Stimulated activated CD8-positive, alpha-beta memory T cell treated with anti-CD3 and anti-CD28 coated beads, Interleukin-12 subunit alpha, Interleukin-12 subunit beta, amount 100 ng/mL, for 24 hours (primary cell): ENCODE data around the gene RNF208.

Experiments used
- DNase-seq: peaks from one replicate; pipeline ENCODE4 v3.0.0-alpha.2; 2020; ENCODE audit errors: extremely low read depth

The RNF208 gene

DNA sequence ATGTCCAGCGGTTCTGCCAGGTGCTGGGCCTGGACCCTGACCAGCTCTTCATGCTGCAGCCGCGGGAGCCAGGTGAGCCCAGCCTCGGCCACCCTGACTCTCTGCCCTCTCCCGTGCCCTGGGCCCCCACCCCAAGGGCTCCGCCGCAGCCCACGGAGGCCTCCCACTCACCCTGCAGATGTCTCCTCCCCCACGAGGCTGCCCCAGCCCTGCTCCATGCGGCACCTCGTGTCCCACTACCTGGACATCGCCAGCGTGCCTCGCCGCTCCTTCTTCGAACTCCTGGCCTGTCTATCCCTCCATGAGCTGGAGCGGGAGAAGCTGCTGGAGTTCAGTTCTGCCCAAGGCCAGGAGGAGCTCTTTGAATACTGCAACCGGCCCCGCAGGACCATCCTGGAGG lies 7.4 kb downstream of the RNF208 start:
- DNase-seq = no peak

DNA sequence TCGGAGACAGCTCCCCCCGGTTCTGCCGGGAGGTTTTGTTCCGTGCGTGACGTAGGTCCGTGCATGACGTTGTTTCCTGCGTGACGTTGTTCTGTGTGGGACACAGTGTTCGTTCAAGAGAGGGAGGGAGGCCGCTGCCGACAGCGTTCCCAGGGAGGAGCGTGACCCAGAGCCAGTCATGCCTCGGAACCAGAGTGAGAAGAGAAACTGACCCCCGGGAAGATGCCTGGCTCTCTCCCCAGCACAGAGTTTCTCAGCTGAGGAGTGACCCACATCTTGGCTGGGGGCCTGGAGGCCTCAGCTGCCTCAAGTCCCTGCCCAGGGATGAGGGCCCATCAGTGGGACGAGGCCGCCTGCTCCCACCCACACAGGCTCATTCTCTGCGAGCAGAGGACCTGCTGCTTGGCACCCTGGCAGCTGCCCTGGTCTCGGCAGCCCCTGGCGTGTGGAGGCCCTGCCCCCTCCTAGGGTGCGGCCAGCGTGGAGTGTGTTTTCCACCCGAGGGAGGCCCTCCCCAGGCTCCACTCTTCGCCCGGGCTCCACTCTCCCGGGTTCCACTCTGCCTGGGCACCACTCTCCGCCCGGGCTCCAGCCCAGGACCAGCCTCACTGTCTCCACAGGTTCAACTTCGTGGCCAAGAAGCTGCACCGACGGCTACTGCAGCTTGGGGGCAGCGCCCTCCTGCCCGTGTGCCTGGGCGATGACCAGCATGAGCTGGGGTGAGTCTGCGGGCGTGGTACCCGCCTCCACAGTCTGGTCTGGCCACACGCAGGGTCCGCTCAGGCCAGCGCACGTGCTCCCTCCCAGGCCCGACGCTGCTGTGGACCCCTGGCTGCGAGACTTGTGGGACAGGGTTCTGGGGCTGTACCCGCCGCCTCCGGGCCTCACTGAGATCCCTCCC lies 8.6 kb downstream of the RNF208 start:
- no peak for DNase-seq

DNA sequence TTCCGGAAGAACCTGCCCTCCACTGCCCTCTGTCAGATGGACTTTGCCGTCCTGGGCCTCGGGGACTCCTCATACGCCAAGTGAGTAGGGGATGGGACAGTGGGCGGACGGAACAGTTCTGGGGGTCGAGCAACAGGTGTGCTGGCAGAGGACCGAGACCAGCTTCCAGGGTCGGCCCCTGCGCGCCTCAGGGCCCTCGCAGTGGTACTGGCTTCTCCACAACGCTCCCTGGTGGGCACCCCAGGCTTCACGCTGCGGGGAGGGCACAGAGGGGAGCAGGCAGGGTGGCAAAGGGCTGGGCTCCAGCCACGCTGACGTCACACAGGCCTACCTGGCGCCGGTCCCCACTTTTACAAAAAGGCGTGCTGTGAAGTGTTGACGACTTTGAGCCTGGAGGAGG lies 9.5 kb downstream of the RNF208 start:
- no peak for DNase-seq

DNA sequence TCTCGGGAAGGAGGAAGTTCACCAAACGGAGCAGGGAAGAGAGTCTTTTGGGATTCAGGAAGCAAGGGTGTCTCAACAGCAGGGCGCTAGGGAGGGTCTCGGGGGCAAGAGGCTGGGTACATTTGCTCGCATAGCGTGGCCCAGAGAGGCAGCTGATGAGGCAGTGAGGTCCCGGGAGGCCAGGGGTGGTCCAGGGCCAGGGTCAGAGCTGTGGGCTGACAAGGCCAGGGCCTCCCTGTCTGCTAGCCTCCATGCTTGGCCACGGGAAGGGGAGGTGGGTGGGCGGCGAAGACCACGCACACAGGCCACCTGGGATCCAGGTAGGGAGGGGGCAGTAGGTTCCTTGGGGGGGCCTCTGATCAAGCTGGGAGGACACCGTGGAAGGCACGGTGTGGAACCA lies 10.5 kb downstream of the RNF208 start:
- no peak for DNase-seq

DNA sequence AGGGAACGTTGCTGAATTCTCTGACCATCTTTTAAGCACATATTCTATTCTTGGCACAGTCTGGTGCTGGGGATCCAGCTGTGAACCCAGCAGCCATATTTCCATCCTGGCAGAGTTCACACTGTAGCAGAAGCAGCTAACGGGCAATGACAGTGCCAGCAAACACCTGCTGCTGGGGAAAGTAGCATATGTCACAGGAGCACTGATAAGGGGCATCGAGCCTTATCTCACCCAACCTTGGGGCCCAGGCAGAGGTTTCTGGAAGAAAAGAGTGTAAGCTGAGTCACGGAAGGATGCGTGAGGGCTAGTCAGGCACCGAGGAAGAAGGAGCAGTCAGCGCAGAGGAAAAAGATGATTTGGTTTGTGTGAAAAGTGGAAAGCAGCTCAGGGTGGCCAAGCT lies 15.4 kb downstream of the RNF208 start:
- no peak for DNase-seq

DNA sequence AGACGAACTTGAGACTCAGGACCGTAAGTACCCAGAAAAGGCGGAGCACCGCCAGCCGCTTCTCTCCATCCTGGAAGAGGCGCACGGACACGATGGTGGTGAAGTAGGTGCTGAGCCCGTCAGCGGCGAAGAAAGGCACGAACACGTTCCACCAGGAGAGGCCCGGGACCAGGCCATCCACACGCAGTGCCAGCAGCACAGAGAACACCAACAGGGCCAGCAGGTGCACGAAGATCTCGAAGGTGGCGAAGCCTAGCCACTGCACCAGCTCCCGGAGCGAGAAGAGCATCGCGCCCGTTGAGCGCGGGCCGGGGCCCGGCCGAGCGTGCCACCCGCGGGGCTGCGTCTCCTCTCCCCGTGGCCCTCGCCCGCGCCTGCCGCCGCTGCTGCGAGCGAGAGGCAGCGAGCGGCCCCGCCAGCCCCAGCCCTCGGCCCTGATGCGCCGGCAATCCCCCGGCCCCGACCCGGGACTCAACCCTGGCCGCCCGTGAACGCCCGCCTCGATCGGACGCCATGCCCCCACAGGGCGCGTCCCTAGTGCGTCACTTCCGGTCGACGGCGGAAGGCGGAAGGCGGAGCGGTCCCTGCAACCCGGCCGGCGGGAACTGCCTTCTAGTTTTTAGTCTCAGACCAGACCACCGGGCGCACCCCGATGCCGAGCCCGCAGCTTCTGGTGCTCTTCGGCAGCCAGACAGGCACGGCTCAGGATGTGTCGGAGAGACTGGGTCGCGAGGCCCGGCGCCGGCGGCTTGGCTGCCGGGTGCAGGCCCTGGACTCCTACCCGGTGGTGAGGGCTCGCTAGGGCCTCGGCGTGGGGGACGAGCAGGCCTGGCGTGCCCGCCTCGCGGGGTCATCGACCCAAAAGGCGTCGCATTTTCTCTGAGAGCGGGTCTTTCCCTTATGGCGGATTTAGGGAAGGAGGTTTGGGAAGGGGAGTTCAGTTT lies 16.6 kb downstream of the RNF208 start, which contains the start of the genes NDOR1 and TMEM203:
TSS of gene NDOR1 (plus strand) at position 575 of the 944 bp plus-strand sequence. CDS start at position 653, 78 bp downstream.
TSS of gene TMEM203 (minus strand) at position 523 of the 944 bp plus-strand sequence. CDS start at position 289, 234 bp downstream.
- DNase-seq = peak; percentile 93

DNA sequence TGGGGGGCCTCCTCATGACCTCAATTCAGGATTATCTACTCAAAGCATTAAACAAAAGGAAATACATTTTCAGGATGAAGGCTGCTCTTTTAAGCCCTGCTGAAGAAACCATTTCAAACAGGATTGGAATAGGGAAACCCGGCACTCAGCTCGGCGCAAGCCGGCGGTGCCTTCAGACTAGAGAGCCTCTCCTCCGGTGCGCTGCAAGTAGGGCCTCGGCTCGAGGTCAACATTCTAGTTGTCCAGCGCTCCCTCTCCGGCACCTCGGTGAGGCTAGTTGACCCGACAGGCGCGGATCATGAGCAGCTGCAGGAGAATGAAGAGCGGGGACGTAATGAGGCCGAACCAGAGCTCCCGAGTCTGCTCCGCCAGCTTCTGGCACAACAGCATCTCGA lies 17.3 kb downstream of the RNF208 start:
- no peak for DNase-seq

DNA sequence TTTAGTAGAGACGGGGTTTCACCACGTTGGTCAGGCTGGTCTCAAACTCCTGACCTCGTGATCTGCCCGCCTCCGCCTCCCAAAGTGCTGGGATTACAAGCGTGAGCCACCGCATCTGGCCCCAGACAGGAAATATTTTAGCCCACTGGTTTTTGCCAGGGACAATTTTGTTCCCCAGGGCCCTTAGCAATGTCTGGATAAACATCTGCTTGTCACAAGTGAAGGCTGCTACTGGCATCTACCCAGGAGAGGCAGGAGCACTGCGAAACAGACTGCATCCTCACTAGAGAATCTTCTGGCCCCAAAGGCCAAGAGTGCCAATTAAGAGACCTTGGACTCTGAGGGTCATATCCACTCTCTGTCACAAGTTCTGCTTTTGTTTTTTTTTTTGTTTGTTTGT lies 19.1 kb downstream of the RNF208 start:
- no peak for DNase-seq

DNA sequence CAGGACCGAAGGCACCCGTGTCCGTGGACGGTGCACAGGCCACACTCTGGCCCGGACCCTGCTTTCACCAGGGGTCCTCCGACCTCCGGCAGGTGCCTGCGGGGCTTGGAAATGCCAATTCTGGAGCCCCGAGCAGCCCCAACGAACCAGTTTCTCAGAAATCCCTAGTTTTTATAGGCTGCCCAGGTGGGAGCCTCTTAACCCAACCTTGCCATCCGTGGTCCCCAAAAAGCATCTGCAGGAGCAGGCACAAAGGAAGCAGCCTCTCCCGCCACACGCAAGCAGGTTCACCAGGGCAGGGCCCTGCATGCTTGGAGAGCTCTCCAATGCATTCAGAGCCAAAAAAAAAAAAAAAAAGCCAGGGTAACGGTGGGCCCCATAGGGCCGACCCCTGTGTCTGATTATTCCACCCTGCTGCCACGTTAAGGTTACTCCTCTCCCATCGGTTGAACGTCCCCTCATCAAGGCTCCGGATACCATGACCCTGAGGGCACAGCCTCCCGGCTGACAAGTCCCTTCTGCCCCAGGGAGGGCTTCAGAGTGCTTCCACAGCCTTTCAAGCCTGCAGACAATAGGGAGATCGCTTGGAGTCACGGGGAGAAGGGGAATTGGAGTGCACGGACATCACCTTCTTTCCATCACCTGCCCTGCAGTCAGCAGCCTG lies 20.7 kb downstream of the RNF208 start:
- no peak for DNase-seq

DNA sequence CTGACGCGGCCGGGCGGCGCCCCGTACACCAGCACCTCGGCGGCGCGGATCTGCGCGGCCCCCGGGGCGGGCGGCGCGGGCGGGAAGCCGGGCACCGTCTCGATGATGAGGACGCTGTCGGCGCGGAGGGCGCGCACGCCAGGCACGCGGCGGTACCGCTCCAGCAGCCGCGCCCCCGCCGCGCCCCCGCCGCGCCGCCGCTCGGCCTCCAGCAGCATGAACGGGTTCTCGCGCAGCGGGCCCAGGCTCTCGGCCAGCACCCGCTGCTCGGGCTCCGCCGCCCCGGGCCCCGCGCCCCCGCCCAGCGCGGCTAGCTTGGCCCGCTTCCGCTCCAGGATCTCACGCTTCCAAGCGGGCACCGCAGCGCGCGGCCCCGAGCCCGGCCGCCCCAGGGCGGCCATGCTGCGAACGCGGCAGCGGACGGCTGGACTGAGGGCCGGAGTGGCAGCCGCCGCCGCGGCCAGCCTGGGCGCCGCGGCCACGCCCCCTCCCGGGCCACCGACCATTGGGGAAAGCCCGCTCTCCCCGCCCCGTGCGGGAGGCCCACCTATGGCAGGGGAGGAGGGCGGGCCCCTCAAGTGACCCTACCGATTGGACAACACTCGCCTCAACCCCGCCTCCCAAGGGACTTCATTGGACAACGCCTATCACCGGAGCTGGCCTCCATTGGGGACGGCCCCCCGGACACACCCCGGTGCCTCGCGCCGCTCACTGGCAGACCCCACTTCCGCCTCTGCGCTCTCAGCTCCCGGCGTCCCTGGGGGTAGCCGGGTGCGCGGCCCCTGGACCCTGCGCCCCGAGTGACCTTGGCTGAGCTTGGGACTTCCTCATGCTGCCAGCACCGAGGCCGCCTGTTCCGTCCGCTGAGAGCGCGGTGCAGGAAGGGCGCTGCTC lies 21.5 kb downstream of the RNF208 start, which contains the start of gene TPRN:
TSS of gene TPRN (minus strand) at position 431 of the 894 bp plus-strand sequence. CDS start at position 401, 30 bp downstream.
- peak; percentile 98 for DNase-seq

DNA sequence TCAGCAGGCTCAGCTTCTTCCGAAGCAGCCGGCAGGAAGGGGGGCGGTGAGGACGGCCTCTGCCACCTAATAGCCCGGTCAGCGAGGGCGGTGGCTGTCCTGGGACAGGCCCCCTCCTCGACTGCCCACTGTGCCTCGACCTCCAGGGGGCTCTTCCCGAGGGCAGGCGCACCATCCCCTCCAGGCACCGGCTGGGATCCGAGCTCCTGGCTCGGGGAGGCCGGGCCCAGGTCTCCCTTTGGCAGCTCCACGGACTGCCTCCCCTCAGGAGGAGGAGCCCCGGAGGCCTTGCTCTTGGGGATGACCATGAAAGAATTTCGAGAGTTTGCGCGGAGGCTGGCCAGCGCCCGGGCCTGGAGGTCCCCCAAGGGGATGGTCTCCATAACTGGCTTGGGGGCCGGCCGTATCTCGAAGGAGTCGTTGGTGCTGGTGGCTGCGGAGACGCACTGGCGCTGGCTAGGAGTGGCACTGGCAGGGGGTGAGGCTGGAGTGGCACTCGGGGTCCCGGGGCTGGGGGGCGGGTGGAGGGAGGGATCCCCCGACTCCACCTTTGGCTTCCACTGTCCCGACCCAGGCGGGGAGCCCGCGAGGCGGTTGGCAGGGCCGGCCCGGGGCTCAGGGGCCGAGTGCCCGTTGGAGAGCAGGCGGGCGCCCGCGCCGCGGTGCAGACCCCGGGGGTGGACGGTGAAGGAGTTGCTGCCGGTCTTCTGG lies 22.5 kb downstream of the RNF208 start:
- no peak for DNase-seq

DNA sequence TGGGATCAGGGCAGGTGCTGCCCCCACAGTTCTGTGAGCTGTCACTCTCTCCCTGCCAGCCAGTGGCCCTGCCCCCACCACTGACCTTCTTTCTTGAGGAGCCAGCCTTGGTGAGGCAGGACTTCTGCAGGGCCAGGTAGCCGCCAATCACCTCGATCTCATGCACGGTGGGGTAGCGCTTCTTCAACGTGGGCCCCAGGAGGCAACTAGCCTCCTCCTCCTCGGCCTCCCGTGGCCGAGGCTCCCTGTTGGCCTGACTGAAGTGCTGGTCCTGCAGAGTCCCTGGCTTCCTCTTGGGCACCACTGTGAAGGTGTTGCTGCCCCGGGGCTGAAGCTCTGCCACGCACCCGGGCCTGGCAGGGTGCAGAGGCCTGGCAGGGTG lies 23.1 kb downstream of the RNF208 start:
- DNase-seq = no peak

DNA sequence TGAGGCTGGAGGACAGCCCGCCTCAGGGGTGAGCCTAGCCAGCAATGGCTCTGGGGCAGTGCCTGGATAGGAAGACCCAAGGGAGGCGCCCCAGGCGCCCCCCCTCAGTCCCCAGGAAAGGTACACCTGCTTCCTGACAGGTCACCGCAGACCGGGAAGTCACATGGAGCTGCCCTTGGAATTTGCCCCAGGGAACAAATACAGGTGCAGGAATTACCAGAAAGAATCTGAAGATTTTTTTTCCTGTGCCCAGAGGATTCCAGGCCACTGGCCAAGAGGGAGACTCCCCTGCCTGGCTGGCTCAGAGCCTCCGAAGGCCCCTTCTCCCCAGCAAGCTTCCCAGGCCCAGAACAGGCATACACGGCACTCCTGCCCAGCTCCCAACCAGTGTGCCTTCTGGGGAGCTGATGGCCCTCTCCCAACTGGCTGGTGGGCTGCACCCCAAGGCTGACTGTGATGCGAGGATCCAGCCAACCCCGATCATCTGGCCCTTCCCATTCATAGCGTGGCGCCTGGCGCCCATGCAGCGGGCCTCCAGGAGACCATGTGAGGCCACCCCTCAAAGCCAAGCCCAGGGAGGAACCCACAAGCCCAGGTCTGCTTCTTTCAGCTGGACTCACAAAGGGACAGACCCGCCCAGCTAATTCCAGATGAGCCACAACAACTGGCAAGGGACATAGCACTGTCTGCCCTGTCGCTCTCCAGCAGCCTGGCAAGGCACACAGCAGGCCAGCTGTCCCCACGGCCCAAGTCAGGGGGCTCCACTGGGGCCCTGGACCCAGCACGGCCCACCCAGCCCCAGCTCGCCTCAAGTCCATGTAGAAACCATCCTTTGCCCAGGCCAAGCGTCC lies 23.8 kb downstream of the RNF208 start:
- no peak for DNase-seq

DNA sequence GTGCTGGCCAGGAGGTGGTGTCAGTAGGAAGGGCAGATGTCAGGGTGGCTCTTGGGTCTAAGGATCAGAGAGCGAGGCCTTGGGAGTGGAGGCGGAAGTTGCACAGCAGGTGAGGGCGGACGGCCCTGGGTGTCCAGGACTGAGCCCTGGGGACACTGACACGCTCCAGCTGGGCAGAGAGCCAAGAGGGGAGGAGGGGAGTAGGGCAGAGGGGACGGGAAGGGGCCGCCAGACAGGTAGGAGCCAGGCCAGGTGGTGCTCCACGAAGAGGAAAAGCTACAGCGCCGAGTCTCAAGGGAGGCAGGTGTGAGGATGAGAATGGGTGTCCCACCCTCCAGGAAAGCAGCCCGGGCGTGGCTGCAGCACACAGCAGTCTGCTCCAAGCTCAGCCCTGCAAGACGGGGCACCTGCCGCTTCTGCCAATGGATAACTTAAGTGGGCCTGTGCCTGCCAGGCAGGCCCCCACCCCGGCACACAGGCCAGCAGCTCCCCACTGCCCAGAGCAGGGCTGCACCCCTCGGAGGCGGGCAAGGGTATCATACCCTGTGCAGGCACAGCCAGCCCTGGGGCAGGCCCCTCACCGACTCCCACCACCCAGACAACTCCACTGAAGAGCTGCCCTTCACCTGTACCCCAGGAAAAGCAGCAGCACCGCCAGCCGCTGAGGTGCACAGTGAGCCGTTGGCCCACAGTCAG lies 26.4 kb downstream of the RNF208 start:
- DNase-seq = no peak

DNA sequence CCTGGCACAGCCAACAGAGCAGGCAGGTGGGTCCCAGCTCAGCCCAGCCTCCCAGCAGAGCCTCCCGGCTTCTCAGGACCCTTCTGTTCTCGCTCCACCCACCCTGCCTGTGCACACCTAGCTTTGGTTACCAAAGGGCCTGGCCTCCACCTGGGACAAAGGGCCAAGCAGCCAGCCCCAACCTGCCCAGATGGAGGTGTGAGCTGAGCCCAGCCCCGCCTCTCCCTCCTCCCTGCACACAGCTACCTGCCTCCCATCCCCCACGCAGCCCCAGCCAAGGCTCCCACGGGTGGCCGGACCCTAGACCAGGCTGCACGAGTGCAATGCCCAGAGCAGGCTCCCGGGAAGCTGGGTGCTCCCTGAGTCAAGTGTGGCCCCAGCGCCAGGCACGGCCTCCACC lies 27.1 kb downstream of the RNF208 start:
- DNase-seq = no peak

DNA sequence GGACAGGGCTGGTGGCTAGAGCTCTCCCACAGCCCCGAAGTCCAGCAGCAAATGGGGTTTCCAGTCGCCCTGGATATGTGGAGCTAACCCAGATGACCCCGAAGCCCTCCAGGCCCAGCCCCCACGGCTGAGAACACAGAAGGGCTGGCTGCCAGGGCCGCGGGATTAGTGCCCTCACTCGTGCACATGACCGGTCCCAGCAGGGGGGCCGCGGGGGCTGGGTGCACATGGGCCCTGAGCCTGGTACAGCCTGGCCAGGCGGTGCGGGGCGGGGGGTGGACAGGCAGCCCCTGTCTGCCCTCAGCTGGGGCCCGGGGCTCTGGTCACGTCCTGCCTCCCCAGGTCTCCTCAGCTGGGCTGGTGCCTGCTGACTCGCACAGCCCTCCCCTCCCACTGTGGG lies 27.7 kb downstream of the RNF208 start:
- DNase-seq = no peak

DNA sequence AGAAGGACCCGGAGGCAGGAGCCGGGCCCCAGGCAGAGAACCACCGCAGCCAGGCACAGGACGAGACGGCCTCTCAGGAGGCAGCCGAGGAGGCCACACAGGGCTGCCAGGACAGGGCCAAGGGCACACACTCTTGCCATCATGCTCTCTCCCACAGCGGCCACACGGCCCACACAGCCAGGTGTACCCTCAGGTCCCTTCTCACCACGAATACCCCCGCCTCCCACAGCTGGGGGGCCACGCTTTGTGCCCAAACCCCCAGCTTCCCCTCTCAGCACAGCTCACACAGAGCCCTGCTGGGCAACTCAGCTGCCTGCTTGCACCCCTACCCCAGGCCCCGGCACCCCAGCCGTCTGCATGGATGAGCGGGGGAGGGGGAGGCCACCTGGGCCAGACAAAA lies 28.3 kb downstream of the RNF208 start:
- DNase-seq = no peak

DNA sequence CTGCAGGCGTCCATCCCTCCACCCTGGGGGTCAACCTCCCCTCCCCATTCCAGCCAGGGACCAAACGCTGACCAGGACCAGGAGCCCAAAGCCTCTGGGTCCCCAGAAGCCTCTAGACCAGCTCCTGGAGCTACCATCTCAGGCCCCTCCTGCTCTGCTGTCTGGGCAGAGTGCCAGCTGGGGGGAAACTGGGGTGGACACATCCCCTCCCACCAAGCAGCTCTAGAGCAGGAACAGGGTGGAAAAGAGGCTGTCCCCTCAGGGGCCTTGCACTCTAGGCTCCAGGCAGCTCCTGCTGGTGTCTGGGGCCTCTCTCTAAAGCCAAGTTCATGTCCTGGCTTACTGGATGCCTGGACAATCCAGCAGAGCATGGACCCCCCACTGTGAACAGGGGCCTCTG lies 29.2 kb downstream of the RNF208 start:
- DNase-seq = no peak

DNA sequence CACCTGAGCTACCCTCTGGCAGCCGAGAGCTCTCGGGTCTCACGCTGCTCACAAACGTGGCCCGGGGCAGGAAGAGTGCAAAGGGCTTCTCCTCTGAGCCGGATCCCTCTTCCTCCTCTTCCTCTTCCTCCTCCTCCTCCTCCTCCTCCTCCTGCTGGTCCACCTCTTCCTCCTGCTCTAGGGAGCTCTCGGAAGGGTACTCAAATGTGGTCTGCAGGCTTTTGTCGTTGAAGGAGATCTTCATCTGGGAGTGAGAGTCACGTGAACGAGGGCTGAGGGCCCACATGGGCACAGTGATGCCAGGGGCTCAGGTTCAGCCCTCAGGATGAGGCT lies 29.6 kb downstream of the RNF208 start:
- no peak for DNase-seq
